HG02870 (cell line): ENCODE data around the gene SIK3.

Source experiments
- ATAC-seq: cut with Tn5 transposase; IDR thresholded peaks from one replicate; pipeline ENCODE4 v1.9.1; 2021; ENCODE audit warnings: mild to moderate bottlenecking, moderate library complexity; ENCODE audit not compliant: unreplicated experiment

The SIK3 gene

GRCh38 chr11:117010808-117011540 is 87.3 kb downstream of the SIK3 start:
- ATAC-seq = no peak

GRCh38 chr11:117009905-117010605 is 88.2 kb downstream of the SIK3 start:
- ATAC-seq = no peak

- no peak for ATAC-seq
Measured at GRCh38 chr11:117005758-117006157, 92.5 kb downstream of the SIK3 start.

- ATAC-seq = no peak
Measured at GRCh38 chr11:117002639-117003299, 95.5 kb downstream of the SIK3 start.

DNA sequence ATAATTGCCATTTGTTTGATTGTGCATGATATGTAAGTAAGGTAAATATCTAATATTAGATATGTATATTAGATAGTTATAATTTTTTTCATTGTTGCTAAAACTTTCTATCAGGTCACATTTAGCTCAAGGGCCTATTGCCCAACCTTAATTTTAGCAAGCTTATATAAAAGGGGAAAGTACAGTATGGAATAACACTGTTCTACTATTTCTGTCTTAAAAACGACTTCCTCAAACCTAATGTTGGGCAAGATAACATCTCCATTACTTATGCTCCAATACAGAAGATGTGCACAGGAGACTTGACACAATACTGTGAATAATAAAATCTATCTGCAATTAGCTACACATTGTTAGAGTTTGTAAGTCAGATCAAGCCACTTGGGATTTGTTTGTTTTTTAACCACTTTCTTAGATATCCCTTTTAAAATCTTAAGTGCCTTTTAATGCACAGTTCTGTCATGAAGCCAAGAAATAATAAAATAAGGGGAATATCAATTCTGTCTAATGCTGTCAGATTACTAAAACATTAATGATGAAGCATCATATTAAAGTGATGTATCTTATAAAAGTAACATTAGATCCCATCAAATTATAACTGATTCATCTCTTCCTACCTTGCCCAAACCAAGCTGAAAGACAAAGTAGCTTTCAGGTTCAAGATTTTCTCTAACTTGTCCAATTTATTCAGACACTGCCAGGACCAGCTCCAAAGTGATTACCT is 98.1 kb downstream of the SIK3 start:
- no peak for ATAC-seq

DNA sequence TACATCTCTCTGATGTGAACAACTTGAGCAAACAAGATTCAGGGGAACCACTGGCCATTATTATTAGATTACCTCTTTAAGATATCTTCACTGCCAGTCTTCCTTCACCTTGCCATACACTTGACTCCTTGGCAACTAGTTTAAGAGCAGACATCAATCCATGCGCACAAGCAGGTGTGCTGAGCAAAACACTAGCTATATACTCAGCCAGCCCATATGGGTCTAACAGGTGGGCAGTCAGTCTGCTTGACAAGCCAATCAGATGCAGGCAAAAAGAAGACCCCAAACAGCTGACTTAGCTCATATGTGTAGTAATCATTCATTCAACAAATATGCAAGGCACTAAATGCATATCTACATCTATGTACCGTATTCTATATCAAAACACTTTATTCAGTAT is 101.2 kb downstream of the SIK3 start:
- no peak for ATAC-seq

GRCh38 chr11:116994195-116994594 is 104.0 kb downstream of the SIK3 start:
- ATAC-seq = no peak

DNA sequence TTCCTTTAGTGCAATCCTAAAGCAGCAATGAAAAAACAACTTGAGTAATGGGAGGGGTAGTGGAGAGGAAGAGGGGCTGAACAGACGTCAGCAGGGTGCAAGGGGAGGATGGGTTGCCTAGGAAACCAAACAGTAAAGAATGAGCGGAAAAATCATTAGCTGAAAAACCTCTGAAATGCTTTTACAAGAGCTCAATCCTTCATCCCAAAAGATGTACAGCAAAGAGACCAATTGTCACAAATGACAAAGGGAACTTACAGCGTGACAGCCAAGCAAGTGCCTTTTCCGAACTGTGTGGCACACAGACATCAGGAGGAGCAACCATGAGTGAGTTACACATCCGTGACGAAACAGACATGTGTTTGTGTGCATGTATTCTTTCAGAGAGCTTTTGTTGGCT is 104.6 kb downstream of the SIK3 start:
- ATAC-seq = no peak

DNA sequence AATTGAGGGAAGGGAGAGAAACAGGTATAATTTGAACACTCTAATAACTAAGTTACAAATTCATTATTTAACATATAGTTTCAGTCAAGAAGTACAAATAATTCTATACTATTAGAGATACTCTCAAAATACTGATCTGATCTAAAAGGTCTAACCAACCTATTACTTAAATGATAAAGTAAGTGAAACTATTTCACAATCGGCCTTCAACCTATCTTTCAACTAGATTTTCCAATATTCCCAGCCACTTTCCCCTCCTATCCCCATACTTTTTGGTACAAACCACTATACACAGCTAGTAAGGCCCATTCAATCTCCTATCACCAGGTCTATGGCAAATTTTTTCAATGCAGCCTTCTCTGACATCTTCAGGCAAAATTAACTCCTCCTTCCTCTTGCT is 106.7 kb downstream of the SIK3 start:
- ATAC-seq = no peak

GRCh38 chr11:116990811-116991210 is 107.4 kb downstream of the SIK3 start:
- no peak for ATAC-seq

DNA sequence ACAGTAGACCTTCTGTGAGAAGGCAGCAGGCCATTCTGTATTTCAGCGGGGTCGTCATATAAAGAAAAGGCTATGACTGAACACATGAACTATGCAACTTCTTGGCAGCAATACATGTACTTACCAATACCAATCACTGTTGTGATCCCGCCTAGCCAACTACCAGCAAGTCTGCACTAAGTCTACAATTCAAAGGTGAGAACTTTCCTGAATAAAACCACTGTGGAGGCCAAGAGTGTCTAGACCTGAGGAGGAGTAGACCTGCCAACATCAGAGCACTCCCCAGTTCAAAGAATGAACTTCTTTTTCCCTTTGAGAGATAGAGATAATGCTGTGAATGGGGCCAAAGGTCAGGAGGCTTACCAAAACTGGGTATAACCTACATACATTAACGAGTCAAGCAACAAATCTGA is 108.2 kb downstream of the SIK3 start:
- no peak for ATAC-seq

DNA sequence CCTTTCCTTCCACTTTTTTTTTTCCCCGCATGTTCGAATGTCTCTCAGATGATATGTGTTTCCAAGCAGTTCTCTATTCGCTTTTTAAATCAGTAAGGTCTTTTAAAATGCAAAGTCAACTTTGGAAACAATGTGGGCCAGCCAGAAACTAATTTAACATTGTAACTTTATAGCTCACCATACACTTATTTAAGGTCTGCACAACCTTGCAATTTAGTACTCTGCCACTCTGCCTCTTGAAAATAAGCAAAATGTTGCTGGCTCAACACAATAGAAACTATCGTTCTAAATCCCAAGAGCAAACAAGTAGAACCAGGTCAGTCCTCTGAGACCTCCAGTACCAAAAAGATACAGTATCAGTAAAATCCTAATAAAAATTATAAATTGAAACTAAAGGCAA is 109.0 kb downstream of the SIK3 start:
- ATAC-seq = no peak

- no peak for ATAC-seq
Measured at GRCh38 chr11:116986521-116987105, 111.6 kb downstream of the SIK3 start.

DNA sequence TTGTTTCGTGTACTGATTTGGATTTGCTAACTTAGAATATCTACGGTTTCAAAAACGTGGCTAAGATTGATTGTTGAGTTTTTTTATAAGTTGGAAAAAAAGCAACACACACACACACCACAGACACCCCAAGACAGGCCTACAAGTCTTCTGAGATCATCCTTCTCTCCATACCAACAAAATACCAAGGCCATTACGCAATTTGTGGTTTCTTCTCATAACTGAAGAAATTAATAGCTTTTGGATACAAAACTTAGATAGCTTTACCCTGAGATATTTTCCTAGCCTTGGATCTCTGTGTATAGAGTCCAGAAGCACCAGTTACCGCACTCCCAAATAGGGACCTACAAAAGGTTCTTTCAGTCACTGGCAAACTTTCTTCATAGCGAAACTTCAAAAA is 113.6 kb downstream of the SIK3 start:
- ATAC-seq = no peak

DNA sequence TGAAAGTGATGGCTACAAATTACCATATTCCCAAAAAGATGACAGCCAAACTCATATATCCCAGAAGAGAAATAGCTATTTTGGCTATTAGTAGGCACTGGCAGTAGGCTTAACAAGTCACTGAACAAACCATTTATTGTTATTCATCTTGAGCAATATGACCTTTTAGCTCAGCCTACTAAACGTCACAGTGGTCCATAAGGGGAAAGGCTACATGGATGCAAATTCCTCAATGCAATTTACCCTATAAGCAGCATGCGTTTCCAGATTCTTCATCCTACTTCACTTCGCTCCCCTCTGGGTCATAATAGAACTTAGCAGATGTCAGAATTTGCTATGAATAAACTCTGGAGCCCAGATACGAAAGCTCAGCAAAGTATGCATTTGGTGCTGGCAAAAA is 114.0 kb downstream of the SIK3 start:
- ATAC-seq = no peak

DNA sequence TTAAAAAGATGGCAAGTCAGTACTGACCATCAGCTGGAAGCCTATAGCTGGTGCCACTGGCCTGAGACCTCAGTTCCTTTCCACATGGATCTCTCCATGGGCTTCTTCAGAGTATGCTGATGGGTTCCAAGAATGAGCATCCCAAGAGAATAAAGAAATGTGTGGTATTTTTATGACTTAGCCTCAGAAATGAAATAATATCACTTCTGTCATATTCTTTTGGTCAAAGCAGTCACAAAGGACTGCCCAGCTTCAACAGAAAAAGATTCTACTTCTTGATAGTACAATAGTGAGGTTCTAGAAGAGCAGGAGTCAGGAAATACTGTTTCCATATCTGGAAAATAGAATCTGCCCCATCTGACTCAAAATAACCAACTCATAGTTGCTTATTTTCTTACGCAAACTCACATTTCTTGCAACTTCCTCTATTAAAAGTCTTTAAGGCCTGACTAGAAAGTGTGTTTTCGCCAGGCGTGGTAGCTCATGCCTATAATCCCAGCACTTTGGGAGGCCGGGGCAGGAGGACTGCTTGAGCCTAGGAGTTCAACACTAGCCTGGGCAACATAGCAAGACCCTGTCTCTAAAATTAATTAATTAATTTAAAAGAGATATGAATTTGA is 116.9 kb downstream of the SIK3 start:
- no peak for ATAC-seq

GRCh38 chr11:116980136-116980793 is 118.0 kb downstream of the SIK3 start:
- peak; percentile 88 for ATAC-seq

DNA sequence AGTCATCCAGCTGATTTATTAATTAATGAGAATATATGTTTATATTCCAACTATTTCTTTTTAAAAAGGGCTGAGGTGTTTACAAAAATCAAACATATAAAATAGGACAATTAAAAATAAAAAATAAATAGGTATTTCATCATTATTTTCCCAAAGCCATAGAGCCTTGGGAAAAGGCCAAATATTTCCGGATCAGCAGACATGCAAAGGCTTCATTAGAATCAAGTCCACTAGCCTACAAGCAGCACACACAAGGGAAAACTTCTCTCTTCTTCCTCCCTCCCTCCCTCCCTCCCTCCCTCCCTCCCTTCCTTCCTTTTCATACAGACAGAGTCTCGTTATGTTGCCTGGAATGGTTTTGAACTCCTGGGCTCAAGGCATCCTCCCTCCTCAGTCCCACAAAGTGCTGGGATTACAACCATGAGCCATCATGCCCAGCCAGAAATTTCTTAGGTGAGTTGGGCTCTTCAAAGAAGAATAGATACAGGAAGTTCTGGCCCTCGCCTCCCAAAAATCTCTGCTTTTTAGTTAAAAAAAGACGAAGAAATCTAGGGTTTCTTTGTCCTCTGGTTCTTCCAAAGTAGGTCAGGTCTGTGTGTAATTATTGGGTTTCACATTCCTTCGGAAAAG is 121.2 kb downstream of the SIK3 start:
- ATAC-seq = no peak

- ATAC-seq = no peak
Measured at GRCh38 chr11:116975661-116976060, 122.6 kb downstream of the SIK3 start.

- ATAC-seq = no peak
Measured at GRCh38 chr11:116973270-116973669, 125.0 kb downstream of the SIK3 start.
